Stimulated activated CD4-positive, alpha-beta T cell treated with anti-CD3 and anti-CD28 coated beads, Interleukin-4, amount 100 ng/mL, for 48 hours (primary cell): Measurements from ENCODE around the gene FAM118A.

ENCODE experiments used
- DNase-seq, 2 donors: peaks; one replicate each; pipeline ENCODE4 v3.0.0-alpha.2; 2020; ENCODE audit warnings: low read depth in 2 of 2

FAM118A gene

GRCh38 chr22:45376703-45377102, 67.0 kb downstream of the FAM118A start:
- no peak for DNase-seq

- DNase-seq, result no peak
Observed at GRCh38 chr22:45381348-45381747, 71.6 kb downstream of the FAM118A start.

GRCh38 chr22:45389546-45389945, 79.8 kb downstream of the FAM118A start:
- no peak for DNase-seq
